NCI-H2227 (cell line): ENCODE data around the gene CAST.

Source experiments
- DNase-seq: peaks from one replicate; lab custom pipeline; 2025; ENCODE audit not compliant: unreplicated experiment; lab: John Stamatoyannopoulos, UW

The CAST gene

DNA sequence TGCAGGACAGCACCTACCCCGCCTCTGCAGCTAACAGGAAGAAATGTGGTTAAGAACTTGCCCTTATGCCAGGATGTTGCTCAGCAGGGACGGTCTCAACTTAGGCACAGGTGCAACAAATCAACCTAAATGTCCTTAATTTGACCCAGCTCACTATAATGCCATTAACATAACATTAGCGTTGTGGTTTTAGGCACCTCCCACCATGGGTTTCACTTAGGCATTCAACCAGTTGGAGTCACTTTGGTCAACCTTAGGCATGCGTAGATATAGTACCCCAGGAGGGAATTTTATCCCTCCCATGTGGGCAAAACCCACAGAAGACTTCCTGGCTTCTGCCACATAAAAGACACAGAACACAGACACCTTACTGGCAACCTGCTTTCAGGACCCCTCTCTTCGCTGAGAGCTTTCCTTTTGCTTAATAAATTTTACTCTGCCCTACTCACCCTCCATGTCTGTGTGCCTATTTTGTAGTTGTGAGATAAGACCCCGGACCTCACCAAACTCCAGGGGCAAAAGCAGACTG, 154.3 kb downstream of the CAST start:
- DNase-seq = no peak

DNA sequence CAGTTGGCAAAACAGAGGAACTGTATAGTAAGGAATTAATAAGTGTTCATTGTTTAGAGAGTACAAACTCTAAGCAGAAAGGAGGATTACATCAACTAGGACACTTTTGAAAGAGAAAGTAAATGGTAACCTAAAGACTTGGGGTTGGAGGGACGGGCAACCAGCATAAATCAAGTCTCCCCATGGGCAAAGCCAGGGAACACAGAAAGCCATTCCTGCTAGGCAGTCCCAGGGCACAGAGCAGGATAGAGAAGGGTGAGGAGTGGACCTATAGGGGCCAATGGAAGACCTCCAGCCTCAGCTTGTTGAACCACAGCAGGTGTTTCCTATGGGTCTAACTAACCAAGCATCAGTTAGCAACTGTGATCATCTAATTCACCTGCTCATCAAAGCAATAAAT, 154.8 kb downstream of the CAST start:
- no peak for DNase-seq

DNA sequence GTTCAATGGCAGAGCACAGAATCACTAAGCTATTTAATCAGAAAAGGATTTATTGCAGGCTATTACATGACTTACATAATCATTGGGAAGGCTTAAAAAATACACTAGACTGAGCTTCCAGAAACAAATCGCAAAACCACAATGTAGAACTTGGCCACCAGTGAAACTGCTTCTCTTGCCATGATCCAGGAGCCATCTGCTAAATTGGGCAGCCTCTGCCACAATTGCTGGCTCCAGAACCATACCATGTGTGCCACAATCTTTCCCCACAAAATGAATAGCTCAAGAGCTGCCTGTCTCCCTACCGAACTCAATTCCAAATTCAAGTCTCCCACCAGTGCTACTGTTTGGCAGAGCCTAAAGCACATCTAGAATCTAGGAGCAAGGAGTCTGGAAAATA, 155.3 kb downstream of the CAST start:
- DNase-seq = no peak

DNA sequence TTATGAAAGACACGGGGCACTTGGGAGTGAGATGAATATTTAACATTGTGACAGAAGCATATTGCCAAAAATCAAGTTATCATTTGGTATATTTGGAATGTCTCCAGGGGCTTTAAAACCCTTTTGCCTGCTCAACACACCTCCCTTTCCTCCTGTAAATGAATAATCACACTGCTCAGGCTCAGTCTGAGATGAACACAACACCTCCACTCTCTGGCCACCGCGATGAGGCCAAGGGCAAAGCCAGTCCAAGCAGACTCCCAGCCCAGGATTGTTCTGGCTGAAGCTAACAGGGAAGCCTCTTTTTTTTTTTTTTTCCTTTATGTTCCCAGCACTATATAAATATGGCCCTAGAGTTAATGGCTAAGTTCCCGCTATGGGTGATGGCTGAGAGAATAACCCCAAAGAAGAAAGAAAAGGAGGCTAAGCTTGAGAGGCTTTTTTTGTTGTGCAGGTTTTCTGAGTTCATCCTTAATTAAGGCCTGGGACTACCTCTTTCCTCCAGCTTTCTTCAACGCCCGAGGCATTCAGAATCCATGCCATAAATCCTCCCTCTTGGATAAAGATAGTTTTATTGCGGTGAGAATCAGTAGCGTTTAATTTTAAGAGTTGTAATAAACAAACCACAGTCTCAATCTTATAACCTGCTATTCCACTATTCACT, 156.1 kb downstream of the CAST start:
- peak; percentile 51 for DNase-seq

DNA sequence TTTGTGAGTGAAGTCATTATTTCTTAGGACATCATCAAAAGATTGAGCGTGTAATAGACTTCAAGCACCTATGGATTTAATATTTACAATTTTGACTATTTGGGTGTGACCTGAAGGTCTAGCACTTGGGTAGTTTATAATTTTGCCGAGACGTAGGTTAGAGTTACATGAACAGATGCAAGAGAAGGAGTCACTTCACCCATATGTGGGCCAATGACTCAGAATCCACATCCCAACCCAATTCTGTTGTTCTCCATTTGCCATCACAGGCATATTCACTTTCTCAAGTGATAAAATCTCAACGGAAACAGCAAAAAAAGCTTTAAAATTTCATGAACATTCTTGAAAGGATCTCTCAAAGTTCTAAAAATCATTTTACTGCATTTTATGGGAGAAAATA, 157.6 kb downstream of the CAST start:
- no peak for DNase-seq

DNA sequence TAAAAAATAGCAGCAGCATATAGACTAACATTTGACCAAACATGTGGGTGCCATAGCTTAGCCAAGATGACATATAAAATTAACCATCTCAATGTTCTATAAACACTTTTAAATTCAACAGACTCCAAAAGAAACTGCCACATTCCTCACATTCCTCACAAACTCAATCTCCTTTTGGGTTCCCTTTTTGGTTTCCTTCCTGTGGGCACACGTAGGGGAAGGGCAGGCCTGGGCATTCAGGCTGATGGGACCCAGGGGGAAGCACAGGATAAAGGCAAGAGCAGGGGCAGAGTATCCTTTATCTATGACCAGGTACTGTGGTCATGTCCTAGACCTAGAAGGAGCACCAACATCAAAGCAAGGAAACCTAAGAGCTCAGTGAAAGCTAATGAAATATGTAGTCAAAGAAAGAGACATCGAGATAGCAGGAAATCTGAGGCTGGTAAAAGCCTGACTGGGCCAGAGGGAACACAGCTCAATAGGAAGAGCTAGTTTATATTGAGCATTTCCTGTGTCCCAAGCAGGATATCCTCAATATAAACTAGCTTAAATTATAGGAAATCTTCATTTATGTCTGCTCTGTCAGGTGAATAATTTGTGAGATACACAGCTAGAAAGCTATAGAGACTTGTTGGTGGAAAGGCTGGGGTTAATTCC, 159.2 kb downstream of the CAST start:
- no peak for DNase-seq

DNA sequence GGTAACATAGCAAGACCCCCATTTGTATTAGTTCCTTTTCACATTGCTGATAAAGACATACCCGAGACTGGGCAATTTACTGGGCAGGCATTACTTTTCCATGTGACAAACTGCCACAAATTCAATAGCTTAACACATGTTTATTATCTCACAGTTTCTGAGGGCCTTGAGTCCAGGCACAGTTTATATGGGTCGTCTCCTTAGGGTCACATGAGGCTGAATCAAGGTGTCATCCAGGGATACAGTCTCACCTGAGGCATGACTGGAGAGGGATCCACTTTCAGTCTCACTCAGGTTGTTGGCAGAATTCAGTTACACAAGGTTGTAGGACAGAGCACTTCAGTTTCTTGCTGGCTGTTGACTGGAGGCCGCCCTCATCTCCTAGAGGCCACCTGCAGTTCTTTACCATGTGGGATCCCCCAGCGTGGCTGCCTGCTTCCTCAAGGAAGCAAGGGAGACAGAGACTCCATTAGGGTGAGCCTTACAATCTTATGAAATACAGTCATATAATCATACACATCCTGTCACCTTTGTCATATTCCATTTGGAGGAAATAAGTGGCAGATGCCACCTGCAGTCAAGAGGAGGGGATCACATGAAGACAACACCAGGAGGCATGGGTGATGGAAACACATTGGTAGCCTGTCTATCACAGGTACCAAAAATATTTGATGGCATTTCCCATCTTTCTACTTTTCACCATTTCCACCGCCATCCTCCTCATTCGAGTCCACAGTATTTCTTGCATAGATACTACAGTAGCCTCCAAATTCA, 160.7 kb downstream of the CAST start:
- DNase-seq = no peak

DNA sequence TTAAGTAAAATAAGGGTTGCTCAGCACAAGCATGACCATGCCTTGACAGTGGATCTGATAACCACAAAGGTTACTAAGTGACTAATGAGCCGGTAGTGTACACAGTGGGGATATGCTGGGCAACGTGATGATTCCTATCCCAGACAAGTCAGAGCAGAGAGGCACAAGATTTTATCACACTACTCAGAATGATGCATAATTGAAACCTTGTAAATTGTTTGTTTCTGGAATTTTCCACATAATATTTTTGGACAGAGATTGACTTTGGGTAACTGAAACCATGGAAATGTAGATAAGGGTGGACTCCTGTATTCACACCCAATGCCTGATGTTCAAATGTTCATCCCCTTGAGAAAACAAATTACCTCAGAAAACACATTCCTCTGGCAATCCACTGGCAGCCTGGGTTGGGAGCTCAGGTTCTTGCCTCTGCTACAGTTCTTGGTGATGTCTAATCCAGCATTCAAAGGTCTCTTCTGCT, 161.8 kb downstream of the CAST start:
- no peak for DNase-seq
